Islet precursor cell (in vitro differentiated cells): ENCODE measurements around the gene KRT3.

ENCODE experiments used
- DNase-seq: peaks from one replicate; pipeline ENCODE4 v3.0.0-alpha.2; 2018

KRT3 gene

GRCh38 chr12:52813203-52813819 is 17.4 kb upstream of the KRT3 start:
- DNase-seq = no peak

GRCh38 chr12:52812749-52813148 is 16.8 kb upstream of the KRT3 start:
- no peak for DNase-seq

- no peak for DNase-seq
Observed at GRCh38 chr12:52812073-52812400, 16.1 kb upstream of the KRT3 start.

GRCh38 chr12:52811191-52812072 is 15.5 kb upstream of the KRT3 start:
- no peak for DNase-seq

DNA sequence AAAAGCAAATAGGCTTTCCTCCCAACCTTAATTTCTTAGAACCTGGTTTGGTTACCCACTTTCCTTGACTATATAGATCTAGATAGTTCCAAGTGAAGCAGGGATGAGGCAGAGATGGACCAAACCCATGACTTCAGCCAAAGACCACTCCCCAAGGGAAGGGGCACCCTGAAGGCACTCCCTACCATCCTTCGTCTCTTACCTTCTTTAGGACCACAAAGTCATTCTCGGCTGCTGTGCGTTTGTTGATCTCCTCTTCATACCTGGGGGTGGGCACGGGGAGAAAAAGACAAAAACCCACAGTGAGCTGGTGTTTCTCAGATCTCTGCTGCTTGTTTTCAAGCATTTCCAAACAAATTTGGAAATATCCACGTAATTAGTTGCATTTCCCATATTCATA is 14.6 kb upstream of the KRT3 start:
- DNase-seq = no peak

DNA sequence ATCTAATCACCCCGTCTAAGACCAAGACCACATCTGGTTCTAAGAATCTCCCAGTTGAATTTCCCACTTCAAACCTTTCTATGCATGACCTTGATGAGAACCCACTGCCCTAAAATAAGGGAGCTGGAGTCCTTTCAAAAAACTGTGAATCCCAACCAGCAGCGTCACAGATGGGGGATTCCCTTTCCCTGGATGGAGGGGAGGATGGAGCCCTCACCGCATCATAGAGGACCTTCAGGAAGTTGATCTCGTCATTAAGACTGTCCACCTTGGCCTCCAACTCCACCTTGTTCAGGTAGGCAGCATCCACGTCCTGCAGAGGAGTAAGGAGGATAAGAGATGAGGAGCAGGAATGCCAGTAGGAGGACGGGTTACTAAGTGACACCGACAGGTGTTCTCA is 13.2 kb upstream of the KRT3 start:
- no peak for DNase-seq

DNA sequence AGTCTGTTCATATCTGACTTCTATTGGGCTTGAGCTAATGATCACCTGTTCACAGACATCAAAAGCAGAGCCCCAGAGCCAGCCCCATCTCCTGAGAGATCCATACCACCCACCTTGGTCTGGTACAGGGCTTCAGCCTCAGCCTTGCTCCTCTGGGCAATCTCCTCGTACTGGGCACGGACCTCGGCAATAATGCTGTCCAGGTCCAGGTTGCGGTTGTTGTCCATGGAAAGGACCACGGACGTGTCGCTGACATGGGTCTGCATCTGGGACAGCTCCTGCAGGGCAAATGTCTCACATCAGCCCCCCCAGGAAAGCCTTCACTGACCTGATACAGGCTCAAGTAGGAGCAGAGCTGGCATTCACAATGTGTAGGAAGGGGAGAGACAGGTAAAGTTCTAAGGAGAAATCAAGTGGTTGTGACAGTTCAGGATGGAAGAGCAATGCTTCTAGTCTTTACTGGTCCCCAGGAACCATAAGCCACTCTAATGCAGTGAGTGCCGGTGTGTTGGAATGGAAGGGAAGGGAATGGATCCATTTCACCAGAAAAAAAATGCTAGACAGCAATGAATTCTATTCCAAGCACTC is 12.8 kb upstream of the KRT3 start:
- no peak for DNase-seq

DNA sequence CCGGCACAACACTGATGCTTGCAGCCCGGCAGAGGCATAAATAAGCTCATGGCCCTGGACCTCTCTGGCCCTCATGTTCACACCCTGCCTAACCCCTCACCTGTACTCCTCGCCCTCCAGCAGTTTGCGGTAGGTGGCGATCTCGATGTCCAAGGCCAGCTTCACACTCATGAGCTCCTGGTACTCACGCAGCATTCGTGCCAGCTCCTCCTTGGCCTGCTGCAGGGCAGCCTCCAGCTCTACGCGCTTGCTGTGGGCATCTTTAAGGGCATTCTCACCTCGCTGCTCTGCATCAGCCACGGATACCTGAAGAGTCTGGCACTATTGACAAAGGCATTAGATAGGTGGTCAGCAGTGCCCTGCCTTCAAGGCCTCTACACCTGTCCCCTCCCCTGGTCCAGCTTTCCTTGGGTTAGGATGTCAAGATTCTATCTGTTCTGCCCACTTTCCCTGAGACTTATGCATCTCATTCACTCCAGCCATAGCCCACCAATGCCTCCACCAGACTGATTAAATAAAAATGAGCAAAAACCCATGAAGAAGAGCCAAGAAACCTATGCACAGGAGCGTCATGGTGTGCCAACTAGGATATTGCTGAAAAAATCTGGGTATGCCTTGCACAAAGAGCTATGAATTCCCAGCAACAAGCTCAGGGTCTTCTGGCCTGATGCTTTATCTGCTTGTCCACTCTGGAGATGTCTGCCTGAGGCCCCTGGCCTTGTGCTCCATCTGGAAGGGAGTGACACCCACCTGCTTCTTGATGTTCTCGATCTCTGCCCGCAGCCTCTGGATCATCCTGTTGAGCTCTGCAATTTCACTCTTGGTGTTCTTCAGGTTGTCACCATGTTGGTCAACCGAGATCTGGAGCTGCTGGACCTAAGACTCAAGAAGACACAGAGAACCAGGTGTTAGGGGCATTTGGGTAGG is 11.9 kb upstream of the KRT3 start:
- DNase-seq = no peak

GRCh38 chr12:52806821-52807543 is 11.1 kb upstream of the KRT3 start:
- DNase-seq = no peak

- DNase-seq = no peak
Observed at GRCh38 chr12:52806169-52806811, 10.4 kb upstream of the KRT3 start.

GRCh38 chr12:52805739-52806138 is 9.8 kb upstream of the KRT3 start:
- DNase-seq = no peak

GRCh38 chr12:52805000-52805399 is 9.1 kb upstream of the KRT3 start:
- DNase-seq = no peak

DNA sequence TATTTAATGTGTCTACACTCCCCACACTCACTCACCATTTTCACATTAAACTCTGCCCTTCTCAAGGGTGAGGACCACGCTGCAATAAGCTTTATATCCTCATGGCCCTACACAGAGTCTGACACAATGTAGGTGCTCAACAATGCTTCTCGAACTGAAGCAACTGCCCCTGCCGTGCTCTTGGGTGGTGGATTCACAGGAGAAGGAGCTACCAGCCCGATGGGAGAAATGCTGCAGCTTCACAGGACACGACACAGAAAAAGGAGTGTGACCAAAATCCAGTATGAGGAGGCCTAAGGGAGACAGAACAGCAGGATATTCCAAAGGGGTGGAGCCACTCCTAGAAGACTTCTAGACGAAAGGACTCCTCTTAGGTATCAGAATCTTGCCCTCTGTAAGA is 6.5 kb upstream of the KRT3 start:
- no peak for DNase-seq

DNA sequence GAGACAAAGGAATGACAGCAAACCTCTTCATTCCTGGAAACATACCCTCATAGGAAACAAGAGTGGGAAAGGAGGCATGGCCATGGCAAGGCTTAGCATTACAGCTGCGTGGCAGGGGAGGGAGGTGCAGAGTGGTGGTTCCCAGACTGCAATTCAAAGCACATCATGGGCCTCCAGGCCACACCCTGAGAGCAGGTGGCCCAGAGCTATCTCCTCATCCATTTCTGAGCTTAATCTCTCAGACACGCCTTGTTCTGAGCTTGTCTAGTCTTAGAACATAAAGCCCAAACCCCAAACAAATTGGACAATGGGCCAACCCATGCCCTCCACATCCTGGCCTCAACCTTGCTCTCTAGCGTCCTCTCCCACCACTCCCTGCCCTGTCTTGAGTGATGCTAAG is 5.9 kb upstream of the KRT3 start:
- no peak for DNase-seq

DNA sequence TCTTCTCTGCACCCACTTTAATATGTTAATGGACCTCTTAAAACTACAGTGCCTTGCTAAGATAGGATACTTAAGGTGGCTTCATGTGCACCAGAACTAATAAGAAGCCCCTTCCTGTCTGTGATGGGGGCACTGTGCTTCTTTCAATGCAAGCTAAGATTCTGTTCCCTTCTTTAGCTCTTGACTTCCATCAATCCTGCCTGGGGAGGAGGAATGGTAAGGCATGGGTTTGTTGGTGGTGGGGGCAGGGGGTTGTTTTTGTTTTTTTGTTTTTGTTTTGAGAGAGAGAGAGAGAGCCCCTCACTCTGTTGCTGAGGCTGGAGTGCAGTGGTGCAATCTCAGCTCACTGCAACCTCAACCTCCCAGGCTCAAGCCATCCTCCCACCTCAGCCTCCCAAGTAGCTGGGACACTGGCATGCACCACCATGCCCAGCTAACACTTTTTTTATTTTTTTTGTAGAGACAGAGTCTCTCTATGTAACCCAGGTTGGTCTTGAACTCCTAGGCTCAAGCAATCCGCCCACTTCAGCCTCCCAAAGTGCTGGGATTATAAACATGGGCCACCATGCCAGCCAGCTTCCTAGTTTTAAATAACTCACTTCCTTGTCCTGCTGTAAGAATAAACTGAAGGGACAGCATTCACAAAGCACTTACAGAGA is 4.5 kb upstream of the KRT3 start:
- no peak for DNase-seq

DNA sequence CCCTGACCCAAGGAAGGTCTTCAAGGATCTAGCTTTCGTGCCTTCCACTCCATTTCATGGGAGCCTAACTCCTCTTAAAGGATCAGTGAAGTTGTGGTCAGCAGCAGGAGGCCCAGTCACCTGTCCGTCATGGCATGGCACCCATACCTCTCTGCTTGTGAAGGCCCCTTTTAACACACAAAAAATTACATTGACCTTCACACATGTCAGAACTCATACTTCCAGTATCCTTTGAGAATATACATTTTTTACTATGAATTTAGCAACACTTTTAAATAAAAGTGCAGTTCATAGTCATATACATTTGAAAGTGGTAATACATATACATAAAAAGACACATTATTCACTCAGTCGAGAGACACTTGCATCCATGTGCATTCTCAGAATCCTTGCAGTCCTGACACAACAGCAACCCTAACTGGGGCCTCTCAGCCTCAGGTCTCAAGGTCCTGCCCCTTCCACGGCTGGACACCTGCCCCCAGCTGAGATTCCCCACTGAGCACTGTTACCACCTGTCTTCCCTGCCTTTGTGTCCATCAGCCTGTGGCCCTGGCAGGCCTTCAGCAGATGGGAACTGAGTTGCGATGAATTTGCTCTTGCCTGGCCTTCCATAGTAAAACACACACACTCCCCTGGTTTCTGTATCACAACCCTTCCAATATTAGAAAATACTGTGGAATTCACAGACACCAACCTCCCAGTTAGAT is 3.7 kb upstream of the KRT3 start:
- DNase-seq = no peak

DNA sequence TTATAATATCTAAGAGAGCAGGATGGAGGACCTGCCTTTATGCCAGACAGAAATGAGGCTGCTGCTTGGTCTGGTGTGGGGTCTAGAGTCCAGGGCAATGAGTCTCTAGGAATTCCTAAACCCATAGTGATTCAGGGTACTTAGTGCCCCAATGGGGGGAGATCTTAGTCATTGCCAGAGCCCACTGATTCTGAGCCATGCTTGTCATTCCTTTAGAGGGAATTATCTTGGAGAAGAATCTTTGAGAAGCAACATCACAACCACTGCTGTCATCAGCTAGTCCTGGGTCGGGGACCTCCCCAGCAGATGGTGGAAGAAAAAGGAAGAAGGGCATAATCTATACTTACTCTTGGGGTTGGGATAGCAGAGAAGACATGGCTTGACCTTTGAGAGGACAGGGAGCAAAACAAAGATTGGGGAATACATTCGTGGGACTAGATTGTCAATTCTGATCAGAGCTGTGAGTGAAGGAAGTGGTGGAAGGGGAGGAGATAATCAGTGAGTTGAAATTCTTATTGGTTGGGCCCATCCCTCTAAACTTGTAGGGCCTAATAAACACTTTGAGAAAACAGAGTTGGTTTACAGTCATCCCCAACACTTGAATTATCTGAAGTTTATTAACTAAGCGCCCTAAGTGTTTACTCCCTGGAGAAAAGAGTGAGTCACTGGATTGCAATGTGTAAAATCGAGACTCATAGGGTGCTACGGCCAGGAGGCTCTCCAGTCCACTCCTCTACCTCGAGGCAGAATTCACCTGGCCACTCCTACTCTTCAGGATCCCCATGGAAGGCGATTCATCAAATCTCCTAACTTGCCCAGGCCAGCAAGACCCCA is 3.0 kb upstream of the KRT3 start:
- DNase-seq = peak; percentile 83

DNA sequence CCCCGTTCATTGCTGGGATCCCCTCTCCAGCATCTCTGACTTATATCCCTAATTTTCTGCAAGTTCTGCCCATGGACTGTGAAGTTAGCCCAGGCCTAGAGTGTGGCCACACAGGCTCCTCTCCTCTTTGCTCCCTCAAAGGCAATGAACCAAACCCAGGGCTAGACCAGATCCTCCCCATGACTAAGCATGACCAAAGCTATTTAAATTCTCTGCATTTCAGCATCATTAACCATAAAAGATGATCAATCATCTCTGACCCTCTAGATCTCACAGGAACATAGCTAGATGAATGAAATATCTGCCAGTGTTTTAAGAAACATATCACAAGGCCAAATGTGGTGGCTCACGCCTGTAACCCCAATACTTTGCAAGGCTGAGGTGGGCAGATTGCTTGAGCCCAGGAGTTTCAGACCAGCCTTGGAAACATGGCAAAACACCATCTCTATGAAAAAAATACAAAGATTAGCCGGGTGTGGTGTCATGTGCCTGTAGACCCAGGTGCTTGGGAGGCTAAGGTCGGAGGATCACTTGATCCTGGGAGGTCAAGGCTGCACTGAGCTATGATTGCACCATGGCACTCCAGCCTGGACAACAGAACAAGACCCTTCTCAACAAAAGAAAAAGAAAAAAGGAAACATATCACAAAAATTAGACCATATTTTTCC is 2.2 kb upstream of the KRT3 start:
- DNase-seq = no peak

DNA sequence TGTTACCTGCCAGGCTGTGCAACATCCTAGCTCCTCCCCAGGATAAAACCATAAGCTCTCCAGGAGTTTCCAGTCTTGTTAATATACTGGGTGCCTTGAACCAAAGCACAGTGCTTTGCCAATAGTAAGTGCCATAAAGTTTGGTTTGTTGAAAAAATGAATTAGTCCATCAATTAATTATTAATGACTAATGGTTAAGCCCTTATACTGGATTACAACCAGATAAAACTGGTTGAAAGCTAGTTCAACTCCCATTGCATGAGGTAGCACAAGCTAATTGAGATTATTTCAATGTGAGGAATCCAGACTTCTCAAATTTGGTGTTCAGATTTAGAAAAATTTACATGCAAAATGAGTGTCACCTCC is 1.6 kb upstream of the KRT3 start:
- no peak for DNase-seq
